Measurements from ENCODE around the gene UNC45B. TPM values are rescaled to one million over a fixed set of nuclear protein-coding genes. Genes with fewer than 3 reads are reported as not detected.

UNC45B gene
- total RNA-seq, 6 experiments from 2014 or later = not detected

- TF ChIP-seq CTCF (IDR thresholded peaks at IDR 0.05) = no peak
- Mint-ChIP-seq H3K36me3 (ENCODE audit: low read depth) (no peaks in the 10 kb centered on the region), H3K4me3 (no peak overlapping the region), H3K27me3 (ENCODE audit: insufficient read depth) (peaks cover 13% of the 10 kb centered on the region), H3K27ac (no peak overlapping the region), H3K4me1 (ENCODE audit: low read depth) (no peaks in the 10 kb centered on the region), H3K9me3 (peaks cover 5% of the 10 kb centered on the region; the same call in 1 of the 2 replicates)
- DNase-seq = no peak
Measured at GRCh38 chr17:35210741-35211140, 63.1 kb downstream of the UNC45B start.

GRCh38 chr17:35212668-35213067 lies 65.1 kb downstream of the UNC45B start:
- Mint-ChIP-seq H3K27me3 (ENCODE audit: insufficient read depth) (peaks cover 16% of the 10 kb centered on the region), H3K4me1 (ENCODE audit: low read depth) (no peaks in the 10 kb centered on the region), H3K4me3 (no peak overlapping the region), H3K9me3 (peaks cover 5% of the 10 kb centered on the region; the same call in 1 of the 2 replicates), H3K27ac (no peak overlapping the region), H3K36me3 (ENCODE audit: low read depth) (no peaks in the 10 kb centered on the region)
- TF ChIP-seq CTCF (IDR thresholded peaks at IDR 0.05) = no peak
- no peak for DNase-seq

GRCh38 chr17:35213412-35213940 lies 65.9 kb downstream of the UNC45B start:
- Mint-ChIP-seq H3K4me1 (ENCODE audit: low read depth) (no peaks in the 10 kb centered on the region), H3K9me3 (peaks cover 5% of the 10 kb centered on the region; the same call in 1 of the 2 replicates), H3K27ac (no peak overlapping the region), H3K27me3 (ENCODE audit: insufficient read depth) (peaks cover 16% of the 10 kb centered on the region), H3K4me3 (no peak overlapping the region), H3K36me3 (ENCODE audit: low read depth) (no peaks in the 10 kb centered on the region)
- no peak for DNase-seq
- no peak for TF ChIP-seq CTCF (IDR thresholded peaks at IDR 0.05)

- Mint-ChIP-seq H3K4me3 (no peak overlapping the region), H3K9me3 (peaks cover 5% of the 10 kb centered on the region; the same call in 1 of the 2 replicates), H3K27ac (no peak overlapping the region), H3K4me1 (ENCODE audit: low read depth) (no peaks in the 10 kb centered on the region), H3K36me3 (ENCODE audit: low read depth) (no peaks in the 10 kb centered on the region), H3K27me3 (ENCODE audit: insufficient read depth) (peaks cover 15% of the 10 kb centered on the region)
- DNase-seq = no peak
- no peak for TF ChIP-seq CTCF (IDR thresholded peaks at IDR 0.05)
Measured at GRCh38 chr17:35214192-35214591, 66.6 kb downstream of the UNC45B start.

- Mint-ChIP-seq H3K27me3 (ENCODE audit: insufficient read depth) (peaks cover 16% of the 10 kb centered on the region), H3K4me3 (no peak overlapping the region)
- no peak for DNase-seq
Measured at GRCh38 chr17:35214631-35215273, 67.1 kb downstream of the UNC45B start.

More at GRCh38 chr17:35214631-35215273, 67.1 kb downstream of the UNC45B start:
- Mint-ChIP-seq H3K9me3 (peaks cover 5% of the 10 kb centered on the region; the same call in 1 of the 2 replicates), H3K27ac (no peak overlapping the region), H3K36me3 (ENCODE audit: low read depth) (no peaks in the 10 kb centered on the region), H3K4me1 (ENCODE audit: low read depth) (no peaks in the 10 kb centered on the region)
- no peak for TF ChIP-seq CTCF (IDR thresholded peaks at IDR 0.05)
